ENCODE data around the gene APBB1IP.

APBB1IP gene

GRCh38 chr10:26508016-26508415 lies 69.9 kb downstream of the APBB1IP start:
- no peaks in the 10 kb centered on the region for H3K4me1 ChIP-seq (ENCODE audit: insufficient read depth, insufficient read length)
- no peak overlapping the region for H3K9ac ChIP-seq (ENCODE audit: insufficient read length, low read depth)
- no peak overlapping the region for H3K4me3 ChIP-seq (ENCODE audit: insufficient read length, low read depth)
- no peaks in the 10 kb centered on the region for H3K27me3 ChIP-seq (ENCODE audit: insufficient read depth, insufficient read length)
- DNase-seq (ENCODE audit: low read depth, low spot score): no peak
- H3K36me3 ChIP-seq (ENCODE audit: insufficient read depth, insufficient read length, low read length): no peaks in the 10 kb centered on the region
- H3K9me3 ChIP-seq (ENCODE audit: insufficient read depth, low read length): peaks cover 2% of the 10 kb centered on the region; the same call in 1 of the 2 replicates
- TF ChIP-seq YY1 (IDR thresholded peaks at IDR 0.05; ENCODE audit: insufficient read depth, insufficient read length) (no peak), ZNF274 (IDR thresholded peaks at IDR 0.05; ENCODE audit: low read depth, low read length) (no peak), SUZ12 (IDR thresholded peaks at IDR 0.05; ENCODE audit: extremely low read depth, insufficient read depth, insufficient read length) (no peak)

- H3K4me3 ChIP-seq (ENCODE audit: insufficient read length, low read depth): no peak overlapping the region
- H3K9me3 ChIP-seq (ENCODE audit: insufficient read depth, low read length): peaks cover 4% of the 10 kb centered on the region; the same call in 1 of the 2 replicates
- TF ChIP-seq ZNF274 (IDR thresholded peaks at IDR 0.05; ENCODE audit: low read depth, low read length): no peak
- no peak for TF ChIP-seq YY1 (IDR thresholded peaks at IDR 0.05; ENCODE audit: insufficient read depth, insufficient read length)
- TF ChIP-seq SUZ12 (IDR thresholded peaks at IDR 0.05; ENCODE audit: extremely low read depth, insufficient read depth, insufficient read length): no peak
- no peaks in the 10 kb centered on the region for H3K4me1 ChIP-seq (ENCODE audit: insufficient read depth, insufficient read length)
- no peaks in the 10 kb centered on the region for H3K27me3 ChIP-seq (ENCODE audit: insufficient read depth, insufficient read length)
- H3K36me3 ChIP-seq (ENCODE audit: insufficient read depth, insufficient read length, low read length): no peaks in the 10 kb centered on the region
- no peak for DNase-seq (ENCODE audit: low read depth, low spot score)
- no peak overlapping the region for H3K9ac ChIP-seq (ENCODE audit: insufficient read length, low read depth)
Observed at GRCh38 chr10:26509307-26509706, 71.2 kb downstream of the APBB1IP start.

DNA sequence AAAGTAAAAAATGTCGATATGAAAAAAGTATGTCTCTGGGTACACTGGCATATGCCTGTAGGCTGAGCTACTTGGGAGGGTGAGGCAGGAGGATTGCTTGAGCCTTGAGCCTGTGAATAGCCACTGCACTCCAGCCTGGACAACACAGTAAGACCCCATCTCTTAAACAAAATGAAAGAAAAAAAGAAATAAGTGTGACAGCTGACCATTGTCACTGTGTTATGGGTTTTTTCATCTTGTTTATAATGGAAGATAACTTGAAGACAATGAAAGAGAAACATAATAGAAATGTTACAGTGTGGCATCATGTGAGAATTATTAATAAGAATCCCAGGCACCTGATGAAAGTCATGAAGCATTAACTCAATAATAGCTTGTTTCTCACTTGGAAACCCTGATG lies 75.0 kb downstream of the APBB1IP start:
- no peak overlapping the region for H3K9ac ChIP-seq (ENCODE audit: insufficient read length, low read depth)
- H3K27me3 ChIP-seq (ENCODE audit: insufficient read depth, insufficient read length): no peaks in the 10 kb centered on the region
- peaks cover 2% of the 10 kb centered on the region for H3K4me1 ChIP-seq (ENCODE audit: insufficient read depth, insufficient read length)
- peaks cover 4% of the 10 kb centered on the region; the same call in 1 of the 2 replicates for H3K9me3 ChIP-seq (ENCODE audit: insufficient read depth, low read length)
- no peak for TF ChIP-seq SUZ12 (IDR thresholded peaks at IDR 0.05; ENCODE audit: extremely low read depth, insufficient read depth, insufficient read length)
- TF ChIP-seq ZNF274 (IDR thresholded peaks at IDR 0.05; ENCODE audit: low read depth, low read length): no peak
- no peak for TF ChIP-seq YY1 (IDR thresholded peaks at IDR 0.05; ENCODE audit: insufficient read depth, insufficient read length)
- no peak overlapping the region for H3K4me3 ChIP-seq (ENCODE audit: insufficient read length, low read depth)
- DNase-seq (ENCODE audit: low read depth, low spot score): no peak
- H3K36me3 ChIP-seq (ENCODE audit: insufficient read depth, insufficient read length, low read length): no peaks in the 10 kb centered on the region

GRCh38 chr10:26516540-26517101 lies 78.5 kb downstream of the APBB1IP start:
- H3K4me1 ChIP-seq (ENCODE audit: insufficient read depth, insufficient read length): peaks cover 2% of the 10 kb centered on the region
- TF ChIP-seq SUZ12 (IDR thresholded peaks at IDR 0.05; ENCODE audit: extremely low read depth, insufficient read depth, insufficient read length) (no peak), ZNF274 (IDR thresholded peaks at IDR 0.05; ENCODE audit: low read depth, low read length) (no peak), YY1 (IDR thresholded peaks at IDR 0.05; ENCODE audit: insufficient read depth, insufficient read length) (no peak)
- H3K4me3 ChIP-seq (ENCODE audit: insufficient read length, low read depth): no peak overlapping the region
- peaks cover 17% of the 10 kb centered on the region; the same call in 1 of the 2 replicates for H3K9me3 ChIP-seq (ENCODE audit: insufficient read depth, low read length)
- no peak overlapping the region for H3K9ac ChIP-seq (ENCODE audit: insufficient read length, low read depth)
- H3K27me3 ChIP-seq (ENCODE audit: insufficient read depth, insufficient read length): no peaks in the 10 kb centered on the region
- no peaks in the 10 kb centered on the region for H3K36me3 ChIP-seq (ENCODE audit: insufficient read depth, insufficient read length, low read length)
- DNase-seq (ENCODE audit: low read depth, low spot score): no peak

- TF ChIP-seq ZNF274 (IDR thresholded peaks at IDR 0.05; ENCODE audit: low read depth, low read length) (no peak), SUZ12 (IDR thresholded peaks at IDR 0.05; ENCODE audit: extremely low read depth, insufficient read depth, insufficient read length) (no peak), YY1 (IDR thresholded peaks at IDR 0.05; ENCODE audit: insufficient read depth, insufficient read length) (no peak)
- peaks cover 2% of the 10 kb centered on the region for H3K4me1 ChIP-seq (ENCODE audit: insufficient read depth, insufficient read length)
- H3K27me3 ChIP-seq (ENCODE audit: insufficient read depth, insufficient read length): no peaks in the 10 kb centered on the region
- H3K9ac ChIP-seq (ENCODE audit: insufficient read length, low read depth): no peak overlapping the region
- peaks cover 17% of the 10 kb centered on the region; the same call in 1 of the 2 replicates for H3K9me3 ChIP-seq (ENCODE audit: insufficient read depth, low read length)
- no peaks in the 10 kb centered on the region for H3K36me3 ChIP-seq (ENCODE audit: insufficient read depth, insufficient read length, low read length)
- no peak overlapping the region for H3K4me3 ChIP-seq (ENCODE audit: insufficient read length, low read depth)
- DNase-seq (ENCODE audit: low read depth, low spot score): no peak
Observed at GRCh38 chr10:26517141-26517867, 79.2 kb downstream of the APBB1IP start.

DNA sequence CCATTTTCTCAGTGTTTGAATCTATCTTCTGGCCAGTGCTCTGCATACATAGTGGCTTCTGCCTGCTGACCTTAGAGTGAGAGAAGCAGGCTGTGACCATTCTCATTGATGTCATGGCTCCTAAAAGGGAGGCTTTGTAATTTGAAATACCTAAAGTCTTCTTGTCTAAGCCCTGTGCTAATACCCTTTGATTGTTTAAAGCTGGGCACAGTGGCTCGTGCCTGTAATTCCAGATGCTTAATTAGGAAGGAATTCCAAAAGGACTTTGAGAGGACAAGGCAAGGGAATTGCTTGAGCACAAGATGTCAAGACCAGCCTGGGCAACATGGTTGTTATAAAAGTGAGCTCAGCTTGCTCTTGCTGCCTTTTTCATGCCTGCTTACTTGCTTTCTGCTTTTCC lies 81.7 kb downstream of the APBB1IP start:
- DNase-seq (ENCODE audit: low read depth, low spot score): no peak
- H3K9ac ChIP-seq (ENCODE audit: insufficient read length, low read depth): no peak overlapping the region
- H3K4me3 ChIP-seq (ENCODE audit: insufficient read length, low read depth): no peak overlapping the region
- H3K36me3 ChIP-seq (ENCODE audit: insufficient read depth, insufficient read length, low read length): no peaks in the 10 kb centered on the region
- TF ChIP-seq YY1 (IDR thresholded peaks at IDR 0.05; ENCODE audit: insufficient read depth, insufficient read length) (no peak), ZNF274 (IDR thresholded peaks at IDR 0.05; ENCODE audit: low read depth, low read length) (no peak), SUZ12 (IDR thresholded peaks at IDR 0.05; ENCODE audit: extremely low read depth, insufficient read depth, insufficient read length) (no peak)
- H3K9me3 ChIP-seq (ENCODE audit: insufficient read depth, low read length): 0 out of 2 replicates have a peak, but pooled peaks cover 13% of the 10 kb centered on the region
- peaks cover 2% of the 10 kb centered on the region for H3K4me1 ChIP-seq (ENCODE audit: insufficient read depth, insufficient read length)
- H3K27me3 ChIP-seq (ENCODE audit: insufficient read depth, insufficient read length): no peaks in the 10 kb centered on the region

DNA sequence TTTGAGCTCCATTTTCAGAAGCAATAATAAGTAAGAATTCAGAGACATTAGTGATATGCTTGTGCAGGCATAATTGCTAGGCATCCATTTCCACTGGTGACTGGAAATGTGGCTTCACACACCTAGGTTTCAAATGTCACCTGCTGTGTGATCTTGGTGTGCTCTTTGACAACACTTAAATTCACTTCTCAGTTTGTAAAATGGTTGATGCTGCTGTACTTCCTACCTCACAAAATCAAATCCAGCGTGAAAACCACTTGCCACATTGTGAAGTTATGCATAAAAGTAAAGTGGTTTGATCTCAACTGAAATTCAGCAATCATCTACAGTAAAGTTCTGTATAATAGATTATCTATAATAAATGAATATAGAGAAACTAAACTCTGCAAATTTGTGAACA lies 82.4 kb downstream of the APBB1IP start:
- Histone ChIP-seq H3K4me1 (ENCODE audit: insufficient read depth, insufficient read length) (peaks cover 2% of the 10 kb centered on the region), H3K9me3 (ENCODE audit: insufficient read depth, low read length) (0 out of 2 replicates have a peak, but pooled peaks cover 13% of the 10 kb centered on the region), H3K36me3 (ENCODE audit: insufficient read depth, insufficient read length, low read length) (no peaks in the 10 kb centered on the region), H3K9ac (ENCODE audit: insufficient read length, low read depth) (no peak overlapping the region), H3K27me3 (ENCODE audit: insufficient read depth, insufficient read length) (no peaks in the 10 kb centered on the region), H3K4me3 (ENCODE audit: insufficient read length, low read depth) (no peak overlapping the region)
- no peak for DNase-seq (ENCODE audit: low read depth, low spot score)
- TF ChIP-seq SUZ12 (IDR thresholded peaks at IDR 0.05; ENCODE audit: extremely low read depth, insufficient read depth, insufficient read length) (no peak), ZNF274 (IDR thresholded peaks at IDR 0.05; ENCODE audit: low read depth, low read length) (no peak), YY1 (IDR thresholded peaks at IDR 0.05; ENCODE audit: insufficient read depth, insufficient read length) (no peak)
